NCI-H446 (cell line): ENCODE data around the gene SVIP.
A peak's percentile ranks its signal among the peaks of the same experiment; 100 is the strongest.

Experiments
- DNase-seq, 2 experiments: peaks; one replicate each; lab custom pipeline; 2025; lab: John Stamatoyannopoulos, UW

SVIP gene

DNA sequence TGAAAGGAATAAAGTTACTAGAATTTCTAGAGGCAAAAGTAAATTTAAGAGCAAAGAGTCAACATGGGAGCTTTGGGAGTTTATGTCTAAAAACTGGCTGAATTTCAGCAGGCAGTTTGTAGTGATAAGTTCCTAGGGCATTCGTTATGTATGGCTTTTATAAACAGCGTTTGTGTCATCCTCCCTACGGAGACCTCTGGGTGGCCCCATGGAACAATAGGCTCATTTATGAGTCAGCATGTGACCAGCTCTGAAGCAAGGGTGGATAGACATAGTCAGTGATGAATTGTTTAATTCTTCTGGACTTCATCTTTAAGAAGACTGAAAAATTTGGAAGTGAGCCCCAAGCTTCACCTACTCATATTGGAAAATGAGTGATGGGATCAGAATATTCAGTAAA lies 37.1 kb downstream of the SVIP start:
- no peak for DNase-seq

DNA sequence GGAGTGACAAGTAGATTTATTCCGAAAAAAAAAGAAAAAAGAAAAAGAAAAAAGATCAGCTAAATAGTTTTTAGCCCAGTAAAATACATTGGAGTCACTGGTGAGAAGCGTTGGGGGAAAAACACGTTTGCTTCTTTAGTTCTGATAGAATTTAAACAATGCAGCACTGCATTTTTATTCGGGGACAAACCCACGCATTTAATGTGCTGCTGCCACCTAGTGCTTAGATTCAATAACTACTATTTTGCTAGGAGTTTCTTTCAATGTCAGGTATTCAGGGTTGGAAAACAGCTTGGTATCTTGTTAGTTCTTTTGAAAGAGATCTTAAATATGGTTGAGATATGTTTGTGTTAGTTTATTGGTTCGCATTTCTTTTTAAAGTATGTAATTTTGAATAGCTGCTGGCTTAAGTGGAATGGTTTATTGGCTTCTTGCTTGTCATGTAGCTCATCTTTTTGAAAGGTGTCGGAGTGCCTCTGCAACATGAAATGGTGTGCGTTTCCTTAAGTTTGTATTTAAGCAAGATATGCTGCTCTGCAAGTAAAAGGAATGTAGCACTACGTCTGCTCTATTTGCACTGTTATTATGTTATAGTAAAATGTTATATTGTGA lies 41.9 kb downstream of the SVIP start:
- DNase-seq = peak; percentile 21 to 85

- no peak for DNase-seq
Observed at GRCh38 chr11:22787055-22787454, 42.5 kb downstream of the SVIP start.

DNA sequence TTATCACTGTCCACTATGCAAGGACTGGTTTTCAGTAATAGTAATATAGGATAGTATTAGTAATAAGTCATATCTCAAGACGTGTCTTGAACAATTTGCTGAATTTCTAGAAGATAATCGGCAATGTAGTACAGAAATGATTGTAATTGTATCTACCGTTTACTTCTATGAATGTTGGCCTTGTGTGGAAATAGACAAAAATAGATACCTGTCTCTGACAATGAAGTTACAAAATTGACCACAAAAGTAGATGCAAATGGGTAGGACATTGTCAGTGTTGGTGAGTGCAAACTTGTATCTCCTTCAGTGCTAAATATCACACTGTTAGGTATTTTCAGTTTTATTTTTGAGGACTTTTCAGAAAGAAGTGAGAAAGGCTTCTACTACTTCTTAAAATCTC lies 43.1 kb downstream of the SVIP start:
- no peak for DNase-seq

GRCh38 chr11:22785251-22785650 lies 44.4 kb downstream of the SVIP start:
- DNase-seq = peak; percentile 16 to 74

- DNase-seq = no peak
Observed at GRCh38 chr11:22780952-22781593, 48.5 kb downstream of the SVIP start.

- no peak for DNase-seq
Observed at GRCh38 chr11:22779850-22780249, 49.8 kb downstream of the SVIP start.

DNA sequence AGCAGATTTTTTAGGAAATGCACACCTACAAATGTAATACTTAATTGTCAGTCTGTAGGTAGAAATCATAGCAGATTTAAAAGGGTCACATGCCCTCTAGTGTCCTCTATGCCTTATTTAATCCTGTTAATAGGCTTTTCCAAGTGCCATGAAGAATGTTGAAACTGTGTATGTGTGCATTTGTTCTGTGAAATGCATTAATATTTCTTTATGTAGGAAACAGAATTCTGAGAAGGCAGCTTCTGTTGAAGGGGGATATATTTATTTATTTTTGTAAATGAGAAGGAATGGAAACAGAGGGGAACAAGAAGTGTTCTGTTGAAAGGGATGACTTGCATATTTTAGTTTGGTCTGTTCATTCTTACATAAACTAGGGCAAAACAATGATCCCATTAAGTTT lies 51.0 kb downstream of the SVIP start:
- no peak for DNase-seq

GRCh38 chr11:22775248-22775647 lies 54.4 kb downstream of the SVIP start:
- DNase-seq = no peak

- DNase-seq = no peak
Observed at GRCh38 chr11:22774716-22775115, 54.9 kb downstream of the SVIP start.

DNA sequence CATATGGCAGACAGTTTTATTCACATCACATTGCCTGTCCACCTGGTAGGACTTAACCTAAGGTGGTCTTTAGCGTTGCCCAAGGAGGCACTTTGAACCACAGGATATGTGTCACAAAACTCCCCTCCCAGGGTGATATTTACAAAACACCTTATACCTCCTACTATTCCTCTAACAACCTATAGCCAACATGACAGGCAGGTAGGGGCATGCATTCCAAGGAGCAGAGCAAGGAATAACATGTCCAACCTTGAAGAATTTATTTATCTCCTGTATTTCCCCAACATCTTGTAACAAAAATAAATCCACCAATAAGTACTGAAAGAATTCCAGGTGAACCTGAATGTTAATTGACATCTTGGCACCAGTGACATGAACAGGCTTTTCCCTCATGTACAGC lies 60.5 kb downstream of the SVIP start:
- DNase-seq = no peak
